HepG2 (cell line): ENCODE data around the gene ANK3. TPM values are rescaled to one million over a fixed set of nuclear protein-coding genes. Genes with fewer than 3 reads are reported as not detected.

Experiments
- ATAC-seq: fragments of 200-7000 bp; cut with Tn5 transposase; 3 replicates; pipeline ENCODE4 v1.9.1; 2020; ENCODE audit warnings: mild to moderate bottlenecking, moderate library complexity
- BruUV-seq: library from RNA; stranded (reverse); fragments of 400-500 nt; replicated peaks from 2 replicates; lab custom pipeline; 2021; lab: Mats Ljungman, UMichigan
- CTCF ChIA-PET: fragments of 300-600 bp; formaldehyde crosslinking; extraction: SDS; loops from one replicate; lab custom pipeline; 2021; ENCODE audit warnings: low total read pairs, inconsistent platforms, low intra/inter-chr PET ratio; lab: Yijun Ruan, JAX
- POLR2A ChIA-PET: fragments of 350-600 bp; sonication (Branson Sonifier 250); formaldehyde crosslinking; loops from one replicate; lab custom pipeline; 2020; ENCODE audit warnings: antibody characterized with exemption, inconsistent platforms; lab: Yijun Ruan, JAX
- DNase-seq: peaks from one replicate; pipeline ENCODE4 v3.0.0-alpha.2; 2015; ENCODE audit warnings: low spot score
- FAIRE-seq: peaks from 3 replicates; lab custom pipeline; 2011; peaks lifted over from hg19 to GRCh38; lab: Jason Lieb, UNC
- H2AFZ ChIP-seq: one replicate; pipeline ENCODE4 v1.6.1; 2011; ENCODE audit warnings: low read length, inconsistent platforms
- H3K27ac ChIP-seq: fragments of 300-600 bp; 3 replicates; pipeline ENCODE4 v1.8.0; 2011; ENCODE audit warnings: mixed run types, mild to moderate bottlenecking, mixed read lengths, low read length, inconsistent platforms; ENCODE audit not compliant: insufficient read depth; ENCODE audit errors: extremely low read length
- H3K27me3 ChIP-seq, 2 experiments: fragments of 200-600 bp in 1 of 2; 2 replicates in 1 of 2; 3 replicates in 1 of 2; pipeline versions ENCODE4 v1.6.0 to v1.8.0; 2011; ENCODE audit warnings: low read length in 2 of 2, mild to moderate bottlenecking in 2 of 2, moderate library complexity in 2 of 2, inconsistent platforms in 1 of 2; ENCODE audit not compliant: insufficient read depth in 2 of 2, control insufficient read depth in 1 of 2
- H3K36me3 ChIP-seq, 2 experiments: fragments of 200-600 bp in 1 of 2; replicated peaks in 1 of 2; 2 replicates in 1 of 2; 3 replicates in 1 of 2; pipeline versions ENCODE4 v1.5.1 to v1.8.0; 2011; ENCODE audit warnings: low read length in 2 of 2, inconsistent platforms in 1 of 2; ENCODE audit not compliant: insufficient read depth in 2 of 2, control insufficient read depth in 1 of 2
- H3K4me1 ChIP-seq: 2 replicates; pipeline ENCODE4 v1.5.1; 2012; ENCODE audit warnings: low read length, inconsistent platforms; ENCODE audit not compliant: insufficient read depth
- H3K4me2 ChIP-seq: 2 replicates; pipeline ENCODE4 v1.6.0; 2011; ENCODE audit warnings: low read depth, low read length, inconsistent platforms
- H3K4me3 ChIP-seq, 3 experiments: fragments of 200-600 bp in 1 of 3; sonication (generic), shearing (Covaris generic) in 1 of 3; replicated peaks in 1 of 3; 2 replicates each; pipeline ENCODE4 v1.5.1; 2011 to 2016; ENCODE audit warnings: low read length in 3 of 3, inconsistent platforms in 2 of 3, low read depth in 2 of 3, mild to moderate bottlenecking in 2 of 3, control low read depth in 1 of 3, mixed read lengths in 1 of 3; ENCODE audit not compliant: insufficient read depth in 1 of 3
- H3K79me2 ChIP-seq: one replicate; pipeline ENCODE4 v1.6.1; 2011; ENCODE audit warnings: low read length, inconsistent platforms; ENCODE audit not compliant: insufficient read depth
- H3K9ac ChIP-seq: 2 replicates; pipeline ENCODE4 v1.6.0; 2011; ENCODE audit warnings: mild to moderate bottlenecking, low read depth, low read length, inconsistent platforms; ENCODE audit not compliant: insufficient read depth
- H3K9me3 ChIP-seq: 2 replicates; pipeline ENCODE4 v1.5.1; 2012; ENCODE audit warnings: mild to moderate bottlenecking, low read length
- H4K20me1 ChIP-seq: 2 replicates; pipeline ENCODE4 v1.6.0; 2011; ENCODE audit warnings: inconsistent platforms, mild to moderate bottlenecking, low read length, moderate library complexity; ENCODE audit not compliant: insufficient read depth
- AKNA ChIP-seq: sonication (generic); formaldehyde crosslinking; IDR thresholded peaks from 2 replicates; pipeline ENCODE4 v1.4.0; 2020; ENCODE audit warnings: missing genetic modification reagents, borderline replicate concordance
- CEBPB ChIP-seq: IDR thresholded peaks from 2 replicates; pipeline ENCODE4 v1.6.1; 2011; ENCODE audit warnings: low read depth, low read length, improper control_type of control experiment, borderline replicate concordance
- ELF1 ChIP-seq: sonication (generic); formaldehyde crosslinking; IDR thresholded peaks from 2 replicates; pipeline ENCODE4 v1.4.0; 2020; ENCODE audit warnings: missing genetic modification reagents
- GRHL1 ChIP-seq: sonication (generic); formaldehyde crosslinking; conservative IDR thresholded peaks from 2 replicates; pipeline ENCODE4 v1.8.0; 2022; ENCODE audit warnings: missing genetic modification reagents
- KLF15 ChIP-seq: sonication (generic); formaldehyde crosslinking; IDR thresholded peaks from 2 replicates; pipeline ENCODE4 v1.8.1; 2023; ENCODE audit warnings: borderline replicate concordance, mild to moderate bottlenecking, inconsistent platforms, missing genetic modification reagents, mixed read lengths
- ZFP36L1 ChIP-seq: sonication (generic); formaldehyde crosslinking; IDR thresholded peaks from 2 replicates; pipeline ENCODE4 v1.8.0; 2022; ENCODE audit warnings: mild to moderate bottlenecking, missing genetic modification reagents, moderate library complexity
- ZNF260 ChIP-seq: sonication (generic); formaldehyde crosslinking; IDR thresholded peaks from 2 replicates; pipeline ENCODE4 v1.4.0; 2020; ENCODE audit warnings: missing genetic modification reagents, low read depth, mild to moderate bottlenecking, borderline replicate concordance
- ZNF282 ChIP-seq: fragments of 450-650 bp; IDR thresholded peaks from 2 replicates; pipeline ENCODE4 v1.6.1; 2018; ENCODE audit not compliant: partially characterized antibody
- ZNF639 ChIP-seq: conservative IDR thresholded peaks from 2 replicates; pipeline ENCODE4 v1.6.1; 2018; ENCODE audit warnings: missing genetic modification reagents
- ZSCAN29 ChIP-seq: sonication (generic); formaldehyde crosslinking; conservative IDR thresholded peaks from 2 replicates; pipeline ENCODE4 v1.4.0; 2020; ENCODE audit warnings: mild to moderate bottlenecking, missing genetic modification reagents
- WGBS: methylation state at CpG from one replicate; pipeline ENCODE4 v1.1.6; 2017; ENCODE audit warnings: low lambda C conversion rate; 5-methylcytosine and 5-hydroxymethylcytosine counted together
- in situ Hi-C: cut with HindIII; loops from 2 replicates; pipeline ENCODE4 v1.10.0; 2017; ENCODE audit warnings: low pct_unique_long_range_greater_than_20kb; ENCODE audit not compliant: extremely low pct_ligation_motif_present
- intact Hi-C: fragments of 100-400 bp; cut with micrococcal nuclease; formaldehyde crosslinking; loops from one replicate; pipeline ENCODE4 v1.10.0; 2022; ENCODE audit not compliant: unreplicated experiment
- polyA plus RNA-seq, 8 experiments: library from polyadenylated mRNA; depleted of rRNA in 3 of 8; stranded (reverse) in 7 of 8; unstranded in 1 of 8; fragments of >200 nt; fragmentation: Illumina TruSeq in 4 of 8; extraction: Trizol in 4 of 8; gene quantifications; 2 replicates each; pipeline versions ENCODE4 v1.2.1 to v1.2.3, GENCODE V29; 2011 to 2016; ENCODE audit warnings: low read depth in 4 of 8, missing spikeins in 1 of 8, mixed read lengths in 1 of 8; ENCODE audit not compliant: insufficient read depth in 1 of 8
- total RNA-seq, 5 experiments: library from RNA; depleted of rRNA; stranded (reverse); fragments of >200 nt; fragmentation: Illumina TruSeq; extraction: Trizol; gene quantifications; 2 replicates each; pipeline ENCODE4 v1.2.3, GENCODE V29; 2016; ENCODE audit warnings: low read depth in 1 of 5

ANK3 gene
- total and polyA plus RNA-seq, 2 of the 13 experiments (the other 11 are each of a cell fraction or from before 2014, with no cell fraction given): not detected

GRCh38 chr10:60291344-60291930 lies 98.2 kb downstream of the ANK3 start:
- 22% methylated on average over 5 of the region's 5 CpGs for WGBS
- Histone ChIP-seq H3K9me3 (no peaks in the 10 kb centered on the region), H3K27ac (no peak overlapping the region), H3K36me3 (no peaks in the 10 kb centered on the region), H3K79me2 (no peaks in the 10 kb centered on the region), H3K27me3 (no peaks in the 10 kb centered on the region), H3K4me1 (no peaks in the 10 kb centered on the region), H4K20me1 (no peaks in the 10 kb centered on the region), H2AFZ (no peak overlapping the region), H3K4me2 (no peak overlapping the region), H3K4me3 (no peak overlapping the region), H3K9ac (no peak overlapping the region)
- no TSS peak for BruUV-seq
- CTCF ChIA-PET: no interaction called here
- POLR2A ChIA-PET: no interaction called here
- TF ChIP-seq ZNF260 (CRISPR knock-in tag) (no peak), CEBPB (peak; percentile 1; the same call in 1 of the 2 replicates)
- FAIRE-seq (no peak), DNase-seq (no peak), ATAC-seq (no peak)
- in situ Hi-C loops (no loop called here), intact Hi-C loops (no loop called here)

GRCh38 chr10:60290558-60290957 lies 99.1 kb downstream of the ANK3 start:
- ATAC-seq (no peak), FAIRE-seq (no peak), DNase-seq (no peak)
- no peaks in the 10 kb centered on the region for H3K9me3 ChIP-seq
- H4K20me1 ChIP-seq: no peaks in the 10 kb centered on the region
- no peak overlapping the region for H2AFZ ChIP-seq
- H3K27ac ChIP-seq: no peak overlapping the region
- H3K9ac ChIP-seq: no peak overlapping the region
- intact Hi-C loops: no loop called here
- no peaks in the 10 kb centered on the region for H3K36me3 ChIP-seq
- no peaks in the 10 kb centered on the region for H3K27me3 ChIP-seq
- BruUV-seq: no TSS peak
- ChIA-PET POLR2A (no interaction called here), CTCF (no interaction called here)
- in situ Hi-C loops: no loop called here
- H3K4me2 ChIP-seq: no peak overlapping the region
- H3K79me2 ChIP-seq: no peaks in the 10 kb centered on the region
- no peaks in the 10 kb centered on the region for H3K4me1 ChIP-seq
- H3K4me3 ChIP-seq: no peak overlapping the region
- no peak for TF ChIP-seq ZNF282
- no peak for TF ChIP-seq GRHL1 (CRISPR knock-in tag)
- no peak for TF ChIP-seq AKNA (CRISPR knock-in tag)
- no peak for TF ChIP-seq ZNF639 (CRISPR knock-in tag)
- TF ChIP-seq ZFP36L1: no peak
- TF ChIP-seq ELF1: no peak
- TF ChIP-seq ZSCAN29 (CRISPR knock-in tag): no peak
- no peak for TF ChIP-seq KLF15 (CRISPR knock-in tag)
